Fibroblast of lung (primary cell): ENCODE measurements around the gene GRID1. TPM values are rescaled to one million over a fixed set of nuclear protein-coding genes. Genes with fewer than 3 reads are reported as not detected.

ENCODE experiments used
- DNase-seq, 2 donors: peaks; one replicate each; pipeline versions ENCODE4 v3.0.0 to v3.0.0-alpha.2; 2010; ENCODE audit warnings: low read depth in 2 of 2
- H2AFZ ChIP-seq: 2 replicates; pipeline ENCODE4 v1.5.1; 2012; ENCODE audit warnings: low read length, control low read depth, inconsistent platforms
- H3K27ac ChIP-seq: 2 replicates; pipeline ENCODE4 v1.5.1; 2011; ENCODE audit warnings: low read length, control low read depth; ENCODE audit not compliant: insufficient read depth
- H3K27me3 ChIP-seq: 2 replicates; pipeline ENCODE4 v1.5.1; 2011; ENCODE audit warnings: mild to moderate bottlenecking, low read length; ENCODE audit not compliant: control insufficient read depth, insufficient read depth
- H3K36me3 ChIP-seq: 2 replicates; pipeline ENCODE4 v1.5.1; 2011; ENCODE audit warnings: low read length; ENCODE audit not compliant: control insufficient read depth, insufficient read depth
- H3K4me1 ChIP-seq: 2 replicates; pipeline ENCODE4 v1.5.1; 2011; ENCODE audit warnings: low read length; ENCODE audit not compliant: control insufficient read depth, insufficient read depth; ENCODE audit errors: extremely low read depth
- H3K4me2 ChIP-seq: 2 replicates; pipeline ENCODE4 v1.5.1; 2011; ENCODE audit warnings: low read length, control low read depth; ENCODE audit not compliant: insufficient read depth; ENCODE audit errors: extremely low read depth
- H3K4me3 ChIP-seq, 4 experiments: fragments of 200-600 bp in 1 of 4; sonication (generic) in 1 of 4; replicated peaks in 1 of 4; 2 replicates each; pipeline ENCODE4 v1.5.1; 2011 to 2016; ENCODE audit warnings: low read length in 4 of 4, low read depth in 3 of 4, mild to moderate bottlenecking in 3 of 4, control low read depth in 2 of 4, inconsistent platforms in 1 of 4, mixed read lengths in 1 of 4; ENCODE audit not compliant: insufficient read depth in 1 of 4; ENCODE audit errors: control extremely low read depth in 1 of 4
- H3K79me2 ChIP-seq: 2 replicates; pipeline ENCODE4 v1.5.1; 2012; ENCODE audit warnings: mild to moderate bottlenecking, low read length, inconsistent platforms; ENCODE audit not compliant: control insufficient read depth, insufficient read depth
- H3K9ac ChIP-seq: 2 replicates; pipeline ENCODE4 v1.5.1; 2011; ENCODE audit warnings: mild to moderate bottlenecking, low read length, control low read depth; ENCODE audit not compliant: insufficient read depth
- H3K9me3 ChIP-seq: 2 replicates; pipeline ENCODE4 v1.5.1; 2012; ENCODE audit warnings: low read depth, low read length; ENCODE audit not compliant: control insufficient read depth, insufficient read depth
- H4K20me1 ChIP-seq: 2 replicates; pipeline ENCODE4 v1.5.1; 2011; ENCODE audit warnings: low read length; ENCODE audit not compliant: control insufficient read depth, insufficient read depth; ENCODE audit errors: extremely low read depth
- EZH2 ChIP-seq: IDR thresholded peaks from 2 replicates; pipeline ENCODE4 v1.5.1; 2012; ENCODE audit warnings: low read length, control low read depth, mild to moderate bottlenecking; ENCODE audit errors: missing control alignments
- polyA plus RNA-seq, 2 donors: library from polyadenylated mRNA; depleted of rRNA in 1 of 2; stranded (reverse) in 1 of 2; unstranded in 1 of 2; fragments of >200 nt; gene quantifications; 2 replicates each; pipeline ENCODE4 v1.2.1, GENCODE V29; 2011 to 2012; ENCODE audit warnings: missing spikeins in 1 of 2
- total RNA-seq: library from RNA; depleted of rRNA; stranded (reverse); fragments of >200 nt; gene quantifications from 2 replicates; pipeline ENCODE4 v1.2.1, GENCODE V29; 2014
- TF ChIP-seq, protein P1 (sequence below), 2 donors: IDR thresholded peaks in 1 of 2; conservative IDR thresholded peaks in 1 of 2; 1 replicate in 1 of 2; 2 replicates in 1 of 2; pipeline ENCODE4 v1.5.1; 2011 to 2012; ENCODE audit warnings: low read length in 2 of 2, control low read depth in 1 of 2, inconsistent platforms in 1 of 2, low read depth in 1 of 2, mild to moderate bottlenecking in 1 of 2

Gene GRID1
- total and polyA plus RNA-seq, 2 donors (not counting 1 experiment from before 2014, with no cell fraction given): 0.03 to 0.33 TPM

DNA sequence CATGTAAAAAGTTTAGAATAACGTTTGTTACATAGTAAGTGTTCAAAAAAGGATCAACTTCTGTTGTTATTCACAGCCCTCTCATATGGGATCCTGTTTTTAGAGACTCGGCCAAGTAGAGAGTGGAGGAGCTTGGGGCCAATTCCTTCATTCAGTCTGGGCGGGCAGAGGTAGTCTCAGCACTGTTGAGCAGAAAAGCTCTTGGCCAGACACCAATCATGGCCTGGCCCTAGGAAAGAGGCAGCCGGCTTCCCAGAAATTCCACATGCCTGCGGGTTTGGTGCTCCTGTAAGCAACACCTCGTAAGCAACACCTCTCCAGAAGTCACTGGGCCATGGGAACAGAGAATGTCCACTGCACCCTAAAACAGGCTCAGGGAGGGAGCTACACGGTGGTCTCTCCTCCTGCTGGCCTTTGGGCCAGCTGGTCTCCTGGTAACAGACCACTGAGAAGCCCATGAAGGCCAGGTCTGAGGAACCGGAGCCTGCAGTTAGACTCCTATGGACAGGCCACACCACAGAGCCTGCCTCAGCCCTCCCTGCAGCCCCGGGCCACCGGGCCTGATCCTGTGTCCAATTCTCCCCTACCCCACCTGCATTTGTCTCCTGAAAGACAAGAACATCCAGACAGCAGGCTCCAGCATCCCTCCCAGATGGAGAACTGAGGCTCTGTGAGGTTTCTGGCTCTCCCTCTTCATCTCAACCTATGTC lies 149.1 kb downstream of the GRID1 start:
- H4K20me1 ChIP-seq: no peaks in the 10 kb centered on the region
- H3K9ac ChIP-seq: no peak overlapping the region
- no peak overlapping the region for H3K4me2 ChIP-seq
- no peak for TF ChIP-seq EZH2
- TF ChIP-seq, protein P1, sequence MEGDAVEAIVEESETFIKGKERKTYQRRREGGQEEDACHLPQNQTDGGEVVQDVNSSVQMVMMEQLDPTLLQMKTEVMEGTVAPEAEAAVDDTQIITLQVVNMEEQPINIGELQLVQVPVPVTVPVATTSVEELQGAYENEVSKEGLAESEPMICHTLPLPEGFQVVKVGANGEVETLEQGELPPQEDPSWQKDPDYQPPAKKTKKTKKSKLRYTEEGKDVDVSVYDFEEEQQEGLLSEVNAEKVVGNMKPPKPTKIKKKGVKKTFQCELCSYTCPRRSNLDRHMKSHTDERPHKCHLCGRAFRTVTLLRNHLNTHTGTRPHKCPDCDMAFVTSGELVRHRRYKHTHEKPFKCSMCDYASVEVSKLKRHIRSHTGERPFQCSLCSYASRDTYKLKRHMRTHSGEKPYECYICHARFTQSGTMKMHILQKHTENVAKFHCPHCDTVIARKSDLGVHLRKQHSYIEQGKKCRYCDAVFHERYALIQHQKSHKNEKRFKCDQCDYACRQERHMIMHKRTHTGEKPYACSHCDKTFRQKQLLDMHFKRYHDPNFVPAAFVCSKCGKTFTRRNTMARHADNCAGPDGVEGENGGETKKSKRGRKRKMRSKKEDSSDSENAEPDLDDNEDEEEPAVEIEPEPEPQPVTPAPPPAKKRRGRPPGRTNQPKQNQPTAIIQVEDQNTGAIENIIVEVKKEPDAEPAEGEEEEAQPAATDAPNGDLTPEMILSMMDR (conservative IDR thresholded peaks at IDR 0.05 in 1 of 2, IDR thresholded peaks at IDR 0.05 in 1 of 2; ENCODE audit: low read depth in 1 of 2, low read length in 2 of 2): no peak
- DNase-seq: peak in 1 of 2 donors; percentile 51
- H3K4me3 ChIP-seq: no peak overlapping the region
- H3K9me3 ChIP-seq: no peaks in the 10 kb centered on the region
- H3K4me1 ChIP-seq: no peaks in the 10 kb centered on the region
- H3K36me3 ChIP-seq: no peaks in the 10 kb centered on the region
- no peaks in the 10 kb centered on the region for H3K79me2 ChIP-seq
- H3K27me3 ChIP-seq: no peaks in the 10 kb centered on the region
- no peak overlapping the region for H3K27ac ChIP-seq
- H2AFZ ChIP-seq: no peak overlapping the region

DNA sequence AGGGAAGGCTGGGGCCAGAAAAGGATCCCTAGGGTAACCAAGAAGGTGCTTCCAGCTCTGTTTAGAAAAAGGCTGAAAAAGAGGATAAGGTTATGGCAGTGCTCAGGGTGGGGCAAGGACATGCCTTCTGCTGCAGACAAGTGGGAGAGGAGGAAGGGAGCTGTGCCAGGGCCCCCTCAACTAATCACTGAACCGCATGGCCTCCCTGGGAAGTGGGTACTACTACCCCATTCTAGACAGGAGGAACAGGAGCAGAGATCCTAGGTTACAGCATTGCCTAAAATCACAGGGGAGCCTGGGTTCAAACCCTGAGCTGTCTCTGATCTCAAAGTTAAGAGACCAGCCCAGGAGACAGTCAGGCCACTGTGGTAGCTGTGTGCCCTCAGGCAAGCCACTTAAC lies 149.7 kb downstream of the GRID1 start:
- H3K27ac ChIP-seq: no peak overlapping the region
- no peak overlapping the region for H2AFZ ChIP-seq
- no peaks in the 10 kb centered on the region for H3K36me3 ChIP-seq
- H3K79me2 ChIP-seq: no peaks in the 10 kb centered on the region
- H3K9ac ChIP-seq: no peak overlapping the region
- DNase-seq: no peak
- H3K9me3 ChIP-seq: no peaks in the 10 kb centered on the region
- no peaks in the 10 kb centered on the region for H4K20me1 ChIP-seq
- H3K4me2 ChIP-seq: no peak overlapping the region
- TF ChIP-seq, protein P1 (conservative IDR thresholded peaks at IDR 0.05 in 1 of 2, IDR thresholded peaks at IDR 0.05 in 1 of 2; ENCODE audit: low read depth in 1 of 2, low read length in 2 of 2): no peak
- TF ChIP-seq EZH2: no peak
- H3K4me3 ChIP-seq: no peak overlapping the region
- H3K27me3 ChIP-seq: no peaks in the 10 kb centered on the region
- no peaks in the 10 kb centered on the region for H3K4me1 ChIP-seq

DNA sequence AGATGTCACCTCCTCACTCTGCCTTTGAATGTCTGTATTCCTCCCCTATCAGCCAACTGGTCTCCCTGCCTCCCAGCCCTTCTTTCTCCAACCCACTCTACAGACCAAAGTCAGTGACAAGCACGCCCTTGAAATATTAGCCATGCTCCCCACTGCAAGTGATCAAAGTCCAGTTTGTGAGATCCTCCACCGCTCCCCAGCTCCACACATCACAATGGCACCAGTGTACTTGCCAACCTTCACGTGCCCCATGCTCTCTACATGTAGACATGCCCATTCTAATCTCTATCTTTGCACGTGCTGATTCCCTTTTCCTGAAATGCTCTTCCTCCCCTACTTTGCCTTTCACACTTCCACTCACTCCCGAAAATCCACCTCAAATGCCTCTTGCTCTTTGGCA lies 150.9 kb downstream of the GRID1 start:
- Histone ChIP-seq H3K4me3 (no peak overlapping the region), H4K20me1 (no peaks in the 10 kb centered on the region), H3K79me2 (no peaks in the 10 kb centered on the region), H3K4me2 (no peak overlapping the region), H3K27me3 (no peaks in the 10 kb centered on the region), H3K27ac (no peak overlapping the region), H3K36me3 (no peaks in the 10 kb centered on the region), H2AFZ (no peak overlapping the region), H3K9me3 (no peaks in the 10 kb centered on the region), H3K4me1 (no peaks in the 10 kb centered on the region), H3K9ac (no peak overlapping the region)
- no peak for DNase-seq
- TF ChIP-seq EZH2: no peak
- TF ChIP-seq, protein P1 (conservative IDR thresholded peaks at IDR 0.05 in 1 of 2, IDR thresholded peaks at IDR 0.05 in 1 of 2; ENCODE audit: low read depth in 1 of 2, low read length in 2 of 2): no peak
